Activated naive CD8-positive, alpha-beta T cell treated with anti-CD3 and anti-CD28 coated beads, Interleukin-2, amount 50 U/mL, for 24 hours (primary cell): Measurements from ENCODE around the gene REEP3.
A peak's percentile ranks its signal among the peaks of the same experiment; 100 is the strongest.
"Not testable (repeated sequence)": the region's sequence is repeated elsewhere in the genome, so short reads cannot be mapped to it uniquely, and the experiment has no call there.

Experiments
- ATAC-seq: fragments of 150-1000 bp; cut with Tn5 transposase; one replicate; pipeline ENCODE4 v1.10.0; 2021
- DNase-seq: peaks from one replicate; pipeline ENCODE4 v3.0.0; 2021
- H3K27ac Mint-ChIP-seq: one replicate; pipeline ENCODE4 v1.8.0; 2021; ENCODE audit warnings: mild to moderate bottlenecking, mixed read lengths
- H3K27me3 Mint-ChIP-seq: one replicate; pipeline ENCODE4 v1.8.0; 2021; ENCODE audit warnings: mixed read lengths
- H3K36me3 Mint-ChIP-seq: one replicate; pipeline ENCODE4 v1.8.0; 2021; ENCODE audit warnings: low read depth, mixed read lengths
- H3K4me1 Mint-ChIP-seq: one replicate; pipeline ENCODE4 v1.8.0; 2021; ENCODE audit warnings: mixed read lengths
- H3K4me3 Mint-ChIP-seq: one replicate; pipeline ENCODE4 v1.8.0; 2021; ENCODE audit warnings: mild to moderate bottlenecking, moderate library complexity, mixed read lengths
- H3K9me3 Mint-ChIP-seq: one replicate; pipeline ENCODE4 v1.8.0; 2021; ENCODE audit warnings: mixed read lengths

Gene REEP3

DNA sequence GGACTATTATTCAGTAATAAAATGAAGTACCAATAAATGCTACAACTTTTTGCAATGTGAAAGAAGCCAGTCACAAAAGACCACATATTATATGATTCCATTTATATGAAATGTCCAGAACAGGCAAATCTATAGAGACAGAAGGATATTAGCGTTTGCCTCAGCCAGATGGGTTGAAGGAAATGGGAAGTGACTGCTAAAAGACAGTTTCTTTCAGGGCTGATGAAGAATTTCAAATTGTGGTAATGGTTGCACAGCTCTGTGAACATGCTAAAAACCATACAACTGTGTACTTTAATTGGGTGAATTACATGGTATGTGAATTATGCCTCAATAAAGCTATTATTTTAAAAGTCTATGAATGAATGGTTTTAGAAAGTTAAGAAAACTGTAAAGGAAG is 23.9 kb upstream of the REEP3 start:
- ATAC-seq (no peak), DNase-seq (no peak)
- Mint-ChIP-seq H3K4me3 (no peak overlapping the region), H3K36me3 (peaks cover 13% of the 10 kb centered on the region), H3K4me1 (peaks cover 11% of the 10 kb centered on the region), H3K27ac (no peak overlapping the region), H3K27me3 (no peaks in the 10 kb centered on the region), H3K9me3 (peaks cover 4% of the 10 kb centered on the region)

DNA sequence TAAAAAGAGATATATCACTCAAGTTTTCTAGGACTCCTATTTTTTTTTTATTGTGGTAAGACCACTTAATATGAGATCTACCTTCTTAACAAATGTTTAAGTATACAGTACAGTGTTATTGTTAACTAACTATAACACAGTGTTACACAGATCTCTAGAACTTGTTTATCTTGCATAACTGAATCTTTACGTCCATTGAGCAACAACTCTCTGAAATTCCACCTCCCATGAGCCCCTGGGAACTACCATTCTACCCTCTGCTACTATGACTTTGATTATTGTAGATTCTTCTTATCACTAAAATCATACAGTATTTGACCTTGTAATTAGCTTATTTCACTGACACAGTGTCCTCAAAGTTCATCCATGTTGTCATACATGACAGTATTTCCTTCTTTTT is 22.5 kb upstream of the REEP3 start:
- DNase-seq (no peak), ATAC-seq (no peak)
- Mint-ChIP-seq H3K9me3 (peaks cover 4% of the 10 kb centered on the region), H3K27ac (no peak overlapping the region), H3K36me3 (peaks cover 11% of the 10 kb centered on the region), H3K4me1 (peaks cover 11% of the 10 kb centered on the region), H3K27me3 (no peaks in the 10 kb centered on the region), H3K4me3 (no peak overlapping the region)

DNA sequence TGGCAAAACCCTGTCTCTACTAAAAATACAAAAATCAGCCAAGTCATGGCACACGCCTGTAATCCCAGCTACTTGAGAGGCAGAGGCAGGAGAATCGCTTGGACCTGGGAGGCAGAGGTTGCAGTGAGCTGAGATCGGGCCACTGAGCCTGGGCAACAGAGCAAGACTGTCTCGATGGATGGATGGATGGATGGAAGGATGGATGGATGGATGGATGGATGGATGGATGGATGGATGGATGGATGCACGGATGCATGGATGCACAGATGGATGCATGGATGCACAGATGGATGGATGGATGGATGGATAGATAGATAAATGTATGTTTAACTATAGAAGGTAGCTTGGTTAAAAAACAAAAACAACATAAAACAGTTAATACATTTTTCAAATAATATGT is 20.6 kb upstream of the REEP3 start:
- Mint-ChIP-seq H3K4me1 (peaks cover 11% of the 10 kb centered on the region), H3K36me3 (peaks cover 11% of the 10 kb centered on the region)
- not testable (repeated sequence) for H3K27me3 Mint-ChIP-seq, H3K27ac Mint-ChIP-seq, H3K4me3 Mint-ChIP-seq, DNase-seq, H3K9me3 Mint-ChIP-seq, ATAC-seq

DNA sequence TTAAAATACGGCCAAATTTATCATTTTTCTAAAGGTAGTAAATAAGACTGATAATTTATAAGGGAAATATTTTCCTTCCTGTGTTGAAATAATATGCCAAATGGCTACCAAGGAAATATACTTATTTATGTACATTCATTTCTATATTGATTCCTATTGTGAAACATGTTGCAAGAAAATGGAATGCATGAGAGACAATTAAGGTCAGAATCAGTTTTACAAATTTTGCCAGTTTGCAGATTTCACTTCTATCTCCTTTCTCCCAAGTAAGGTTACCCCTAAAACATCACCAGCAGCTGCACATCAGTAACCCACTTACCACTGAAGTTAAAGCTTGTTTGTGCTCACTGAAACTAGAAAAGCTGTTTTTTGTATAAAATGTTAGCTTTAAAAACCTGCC is 19.2 kb upstream of the REEP3 start:
- H3K36me3 Mint-ChIP-seq: peaks cover 10% of the 10 kb centered on the region
- H3K4me1 Mint-ChIP-seq: peaks cover 5% of the 10 kb centered on the region
- DNase-seq (no peak), ATAC-seq (no peak)
- H3K27ac Mint-ChIP-seq: no peak overlapping the region
- H3K9me3 Mint-ChIP-seq: no peaks in the 10 kb centered on the region
- no peaks in the 10 kb centered on the region for H3K27me3 Mint-ChIP-seq
- H3K4me3 Mint-ChIP-seq: no peak overlapping the region

DNA sequence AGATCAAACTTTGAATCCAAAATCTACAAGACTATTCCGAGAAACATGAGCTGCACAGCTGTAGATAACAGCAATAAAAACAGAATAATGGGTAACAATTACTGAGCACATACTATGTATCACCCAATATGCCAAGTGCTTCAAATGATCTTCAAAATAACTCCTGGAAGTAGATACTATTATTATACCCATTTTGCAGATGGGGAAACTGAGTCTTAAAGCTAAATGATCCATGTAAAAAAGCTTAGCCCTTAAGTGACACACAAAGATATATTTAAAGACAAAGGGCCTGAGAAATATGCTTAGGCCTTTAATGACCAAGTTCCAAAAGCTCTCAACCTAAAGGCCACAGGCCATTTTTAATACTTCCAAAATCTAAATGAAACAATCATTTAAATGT is 18.4 kb upstream of the REEP3 start:
- H3K36me3 Mint-ChIP-seq: peaks cover 11% of the 10 kb centered on the region
- no peak overlapping the region for H3K4me3 Mint-ChIP-seq
- no peak for ATAC-seq
- peaks cover 5% of the 10 kb centered on the region for H3K4me1 Mint-ChIP-seq
- H3K27me3 Mint-ChIP-seq: no peaks in the 10 kb centered on the region
- H3K27ac Mint-ChIP-seq: no peak overlapping the region
- DNase-seq: no peak
- H3K9me3 Mint-ChIP-seq: no peaks in the 10 kb centered on the region

DNA sequence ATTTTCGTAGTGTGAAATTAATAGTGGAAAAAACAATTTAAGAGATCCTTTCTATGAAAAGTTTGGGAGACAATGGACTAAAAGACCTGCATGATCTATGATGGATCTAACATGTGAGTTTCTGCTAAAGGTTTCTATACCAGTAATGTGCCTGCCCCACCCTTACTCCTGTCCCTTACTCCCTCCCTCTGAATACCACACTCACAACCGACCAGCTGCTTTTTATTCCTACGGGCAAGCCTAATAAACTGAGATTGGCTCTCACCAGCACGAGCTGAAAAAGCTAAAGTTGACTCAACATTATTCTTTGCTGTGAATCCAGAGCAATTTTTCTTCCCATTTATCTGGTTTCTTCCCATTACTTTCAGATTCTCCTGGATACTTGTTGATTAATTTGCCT is 17.8 kb upstream of the REEP3 start:
- H3K4me1 Mint-ChIP-seq: peaks cover 5% of the 10 kb centered on the region
- H3K4me3 Mint-ChIP-seq: no peak overlapping the region
- no peaks in the 10 kb centered on the region for H3K27me3 Mint-ChIP-seq
- DNase-seq (no peak), ATAC-seq (no peak)
- H3K36me3 Mint-ChIP-seq: peaks cover 11% of the 10 kb centered on the region
- H3K27ac Mint-ChIP-seq: no peak overlapping the region
- no peaks in the 10 kb centered on the region for H3K9me3 Mint-ChIP-seq

DNA sequence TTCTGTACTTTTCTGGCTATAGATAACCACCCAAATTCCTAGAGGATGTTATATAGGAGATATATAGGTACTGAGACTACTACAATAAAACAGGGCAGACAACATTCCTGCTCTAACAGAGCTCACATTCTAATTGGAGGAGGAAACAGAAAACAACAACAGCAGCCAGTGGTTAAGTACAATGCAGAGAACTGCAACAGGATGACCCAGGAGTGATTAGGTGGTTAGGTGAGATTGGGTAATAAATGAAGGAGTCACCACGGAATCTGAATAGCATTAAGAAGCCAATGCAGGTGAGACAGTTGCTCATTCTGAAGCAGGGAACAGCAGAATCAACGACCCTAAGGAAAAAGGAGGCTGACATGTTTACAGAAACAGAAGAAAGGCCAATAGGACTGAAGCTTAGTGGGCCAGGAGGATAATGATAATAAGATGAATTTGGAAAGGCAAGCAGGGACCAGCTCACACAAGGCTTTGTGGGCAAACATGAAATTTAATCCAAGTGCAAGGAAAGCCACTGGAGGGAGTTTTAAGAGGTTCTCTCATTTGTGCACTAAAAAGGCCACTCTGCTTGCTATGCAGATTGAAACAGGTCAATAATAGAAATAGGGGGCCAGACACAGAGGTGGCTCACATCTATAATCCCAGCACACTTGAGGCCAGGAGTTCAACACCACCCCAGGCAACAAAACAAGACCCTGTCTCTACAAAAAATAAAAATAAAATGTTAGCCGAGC is 16.9 kb upstream of the REEP3 start:
- H3K4me1 Mint-ChIP-seq: peaks cover 3% of the 10 kb centered on the region
- H3K27ac Mint-ChIP-seq: no peak overlapping the region
- H3K36me3 Mint-ChIP-seq: peaks cover 9% of the 10 kb centered on the region
- no peak for ATAC-seq
- H3K27me3 Mint-ChIP-seq: no peaks in the 10 kb centered on the region
- H3K9me3 Mint-ChIP-seq: no peaks in the 10 kb centered on the region
- DNase-seq: no peak
- H3K4me3 Mint-ChIP-seq: no peak overlapping the region

DNA sequence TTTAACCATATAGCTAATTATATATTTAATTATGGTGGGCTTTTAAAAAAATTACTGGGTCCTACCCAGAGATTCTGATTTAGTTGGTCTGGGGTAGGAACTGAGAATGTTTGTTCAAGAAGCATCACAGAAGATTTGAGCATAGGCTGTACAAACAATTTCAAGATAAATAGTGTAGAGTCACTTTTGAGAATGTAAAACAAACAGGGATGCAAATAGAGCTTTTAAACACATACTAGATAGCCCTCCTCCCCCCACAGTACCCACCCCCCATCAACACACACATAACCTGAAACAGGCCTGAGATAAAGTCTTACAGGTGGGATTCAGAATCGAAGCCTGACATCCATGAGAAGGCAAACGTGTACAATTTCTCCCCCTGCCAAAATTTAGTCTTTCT is 15.6 kb upstream of the REEP3 start:
- Mint-ChIP-seq H3K27me3 (no peaks in the 10 kb centered on the region), H3K4me1 (peaks cover 7% of the 10 kb centered on the region), H3K36me3 (peaks cover 6% of the 10 kb centered on the region), H3K9me3 (no peaks in the 10 kb centered on the region), H3K27ac (no peak overlapping the region), H3K4me3 (no peak overlapping the region)
- DNase-seq (no peak), ATAC-seq (no peak)

DNA sequence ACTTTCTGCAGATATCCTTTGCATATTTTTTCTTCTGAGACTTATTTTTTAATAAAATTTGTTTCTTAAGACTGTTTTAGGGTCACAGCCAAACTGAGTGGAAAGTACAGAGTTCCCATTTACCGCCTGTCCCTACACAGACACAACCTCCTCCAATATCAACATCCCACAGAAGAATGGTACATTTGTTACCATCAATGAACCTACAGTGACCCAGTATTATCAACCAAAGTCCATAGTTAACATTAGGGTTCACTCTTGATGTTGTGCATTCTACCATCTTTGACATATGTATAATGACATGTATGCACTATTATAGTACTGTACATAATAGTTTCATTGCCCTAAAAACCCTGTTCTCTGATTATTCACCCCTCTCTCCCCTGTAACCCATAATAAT is 14.6 kb upstream of the REEP3 start:
- H3K36me3 Mint-ChIP-seq: peaks cover 4% of the 10 kb centered on the region
- H3K27me3 Mint-ChIP-seq: no peaks in the 10 kb centered on the region
- no peaks in the 10 kb centered on the region for H3K9me3 Mint-ChIP-seq
- DNase-seq: no peak
- ATAC-seq: no peak
- no peak overlapping the region for H3K27ac Mint-ChIP-seq
- H3K4me3 Mint-ChIP-seq: no peak overlapping the region
- H3K4me1 Mint-ChIP-seq: peaks cover 7% of the 10 kb centered on the region

DNA sequence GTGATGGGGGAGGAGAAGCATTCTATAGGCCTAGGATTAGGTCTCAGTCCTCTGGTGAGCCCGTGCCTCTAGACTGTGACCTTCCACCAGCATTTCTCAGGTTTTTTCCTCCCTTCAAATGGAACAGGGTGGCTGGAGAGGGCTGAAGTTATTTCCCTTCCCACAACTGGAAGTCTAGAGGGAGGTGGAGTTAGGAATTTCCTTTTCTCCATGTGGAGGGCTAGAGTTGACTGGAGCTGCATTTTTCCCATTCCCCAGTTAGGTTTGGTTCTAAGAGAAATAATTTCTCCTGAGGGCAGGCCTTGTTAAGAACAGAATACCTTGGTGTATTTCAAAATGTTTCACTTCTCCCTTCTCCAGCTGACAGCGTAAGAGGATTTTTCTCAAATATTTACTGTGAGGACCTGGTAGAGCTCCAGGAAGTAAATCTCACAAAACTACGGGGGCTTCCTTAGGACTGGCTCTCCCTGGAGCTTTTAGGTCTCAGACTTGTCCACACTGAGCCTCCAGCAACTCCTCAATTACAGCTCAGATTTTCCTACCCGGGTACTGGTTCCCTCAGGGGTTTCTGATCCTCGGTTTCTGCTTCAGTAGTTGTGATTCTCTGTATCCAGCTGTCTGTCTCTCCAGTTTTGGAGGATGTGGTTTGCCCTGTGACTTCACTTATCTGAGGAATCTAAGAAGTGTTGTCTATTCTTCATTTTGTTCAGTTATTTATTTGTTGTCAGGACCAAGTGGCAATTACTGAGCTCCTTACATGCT is 6.0 kb upstream of the REEP3 start:
- Mint-ChIP-seq H3K36me3 (peaks cover 20% of the 10 kb centered on the region), H3K27ac (peak overlapping the region; percentile 63), H3K4me3 (peak overlapping the region; percentile 35), H3K4me1 (peaks cover 60% of the 10 kb centered on the region), H3K9me3 (peaks cover 4% of the 10 kb centered on the region), H3K27me3 (no peaks in the 10 kb centered on the region)
- ATAC-seq (peak; percentile 93), DNase-seq (no peak)

DNA sequence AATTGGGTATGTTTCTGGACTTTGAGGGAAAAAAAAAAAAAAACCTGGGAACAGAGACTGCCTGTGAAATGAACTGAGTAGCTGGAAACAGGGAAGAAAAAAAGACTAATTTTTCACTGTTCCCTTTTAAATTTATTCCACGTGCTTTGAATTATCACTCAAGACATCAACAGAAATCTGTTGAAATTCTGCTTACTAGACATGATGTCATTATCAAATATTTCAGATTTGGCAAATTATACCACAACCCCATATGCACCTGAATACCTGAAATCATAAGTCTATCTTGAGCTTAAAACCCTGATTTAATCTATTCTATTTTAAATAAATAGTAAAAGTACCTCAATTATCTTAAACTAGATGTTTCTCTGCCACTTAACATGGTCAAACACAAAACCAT is 5.0 kb upstream of the REEP3 start:
- ATAC-seq: no peak
- H3K27ac Mint-ChIP-seq: no peak overlapping the region
- H3K4me1 Mint-ChIP-seq: peaks cover 65% of the 10 kb centered on the region

DNA sequence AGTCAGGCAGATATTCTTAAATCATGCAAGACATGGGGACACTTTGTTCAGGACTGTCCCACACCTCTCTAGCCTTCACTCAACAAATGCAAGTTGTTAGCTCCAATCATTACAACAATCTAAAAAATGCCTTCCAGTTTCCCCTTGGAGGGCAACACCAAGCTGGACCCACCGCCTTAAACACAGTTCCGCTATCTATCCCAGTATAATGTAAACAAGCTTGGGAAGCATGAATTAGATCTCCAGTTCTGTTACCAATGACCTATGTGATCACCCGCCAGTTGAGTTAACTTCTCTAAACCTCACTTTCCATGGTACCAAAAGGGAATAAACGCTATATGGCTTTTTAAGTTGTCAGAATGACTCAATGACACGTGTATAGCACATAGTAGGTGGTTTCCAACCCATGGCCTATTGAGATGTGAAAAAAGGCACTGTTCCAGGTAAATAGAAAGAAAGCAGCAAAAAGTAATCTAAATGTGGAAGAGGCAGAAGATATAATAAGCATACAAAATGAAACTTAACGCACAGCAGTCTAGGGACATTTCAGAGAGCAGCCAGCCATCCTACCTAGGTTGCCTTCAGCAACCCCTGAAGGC is 2.4 kb upstream of the REEP3 start:
- no peaks in the 10 kb centered on the region for H3K27me3 Mint-ChIP-seq
- H3K36me3 Mint-ChIP-seq: peaks cover 17% of the 10 kb centered on the region
- H3K4me1 Mint-ChIP-seq: peaks cover 80% of the 10 kb centered on the region
- DNase-seq (no peak), ATAC-seq (no peak)
- H3K27ac Mint-ChIP-seq: peak overlapping the region; percentile 41
- H3K9me3 Mint-ChIP-seq: no peaks in the 10 kb centered on the region
- peak overlapping the region; percentile 85 for H3K4me3 Mint-ChIP-seq

More for the DNA sequence above, 5.0 kb upstream of the REEP3 start:
- Mint-ChIP-seq H3K4me3 (no peak overlapping the region), H3K36me3 (peaks cover 20% of the 10 kb centered on the region), H3K27me3 (no peaks in the 10 kb centered on the region), H3K9me3 (peaks cover 4% of the 10 kb centered on the region)
- DNase-seq: no peak

DNA sequence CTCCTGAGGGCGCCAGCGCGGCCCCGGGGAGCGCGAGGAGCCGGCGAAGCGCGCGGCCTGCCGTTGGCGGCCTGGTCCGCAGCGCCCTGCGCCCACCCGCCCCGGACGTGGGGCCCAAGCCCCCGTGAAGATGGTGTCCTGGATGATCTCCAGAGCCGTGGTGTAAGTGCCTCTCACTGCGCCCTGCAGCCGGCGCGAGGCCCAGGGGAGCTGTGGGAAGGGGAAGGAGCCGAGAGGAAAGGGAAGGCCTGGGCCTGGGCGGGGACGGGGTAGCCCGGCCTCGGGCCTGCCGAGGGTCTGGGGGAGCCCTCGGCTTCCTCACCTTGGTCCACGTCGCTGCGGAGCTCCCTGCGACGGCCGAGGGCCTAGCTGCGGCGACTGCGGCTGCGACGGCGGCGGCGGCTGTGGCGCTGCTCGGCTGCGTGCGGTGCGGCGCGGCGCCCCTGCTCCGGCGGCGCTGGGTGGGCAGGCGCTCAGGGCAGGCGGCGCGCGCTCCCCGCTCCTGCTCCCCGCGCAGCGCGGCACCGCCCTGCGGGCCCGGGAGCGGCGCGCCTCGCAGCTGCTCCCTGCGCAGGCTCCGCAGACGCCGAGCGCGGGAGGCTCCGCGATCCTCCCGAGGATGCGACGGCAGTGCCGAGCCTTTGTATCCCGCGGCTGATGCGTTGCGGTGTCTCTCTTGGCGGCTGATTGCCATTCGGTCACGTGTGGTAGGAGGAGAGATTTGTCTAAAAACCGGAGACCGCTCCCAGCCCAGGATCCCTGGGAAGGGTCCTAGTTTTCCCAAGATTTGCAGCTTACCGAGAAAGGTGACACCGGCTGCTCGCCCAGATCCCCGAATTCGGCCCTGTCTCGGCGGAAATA is 445 bp downstream of the REEP3 start:
- DNase-seq (peak; percentile 62), ATAC-seq (peak; percentile 80)
- Mint-ChIP-seq H3K4me1 (peaks cover 64% of the 10 kb centered on the region), H3K36me3 (peaks cover 16% of the 10 kb centered on the region), H3K27ac (peak overlapping the region; percentile 81), H3K27me3 (no peaks in the 10 kb centered on the region), H3K4me3 (peak overlapping the region; percentile 85), H3K9me3 (no peaks in the 10 kb centered on the region)

DNA sequence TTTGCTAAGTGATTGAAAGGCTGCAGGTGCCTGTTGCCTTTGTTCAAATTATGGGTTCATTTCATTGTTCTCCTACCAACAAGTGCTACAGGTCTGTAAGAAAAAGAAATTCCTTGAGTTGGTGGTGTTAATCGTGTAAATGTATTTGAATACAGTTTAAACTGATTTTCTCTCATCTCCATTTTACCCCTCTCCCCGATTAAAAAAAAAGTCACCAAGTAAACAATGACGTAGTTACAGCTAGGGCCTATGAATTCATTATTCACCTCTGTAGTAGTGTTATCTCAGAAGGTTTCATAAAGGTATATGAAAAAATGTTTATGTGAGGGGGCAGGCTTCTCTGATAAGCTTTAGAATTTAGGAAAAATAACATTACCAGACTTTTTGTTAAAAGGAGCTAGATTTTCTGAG is 1.1 kb downstream of the REEP3 start:
- peak overlapping the region; percentile 85 for H3K4me3 Mint-ChIP-seq
- ATAC-seq: no peak
- H3K4me1 Mint-ChIP-seq: peaks cover 58% of the 10 kb centered on the region
- peak overlapping the region; percentile 81 for H3K27ac Mint-ChIP-seq
- no peaks in the 10 kb centered on the region for H3K9me3 Mint-ChIP-seq
- no peaks in the 10 kb centered on the region for H3K27me3 Mint-ChIP-seq
- no peak for DNase-seq
- peaks cover 16% of the 10 kb centered on the region for H3K36me3 Mint-ChIP-seq
